Activated naive CD4-positive, alpha-beta T cell treated with anti-CD3 and anti-CD28 coated beads for 36 hours (primary cell): ENCODE results near the gene DNAJB11. TPM values are rescaled to one million over a fixed set of nuclear protein-coding genes. Genes with fewer than 3 reads are reported as not detected.
"Not testable (repeated sequence)": the region's sequence is repeated elsewhere in the genome, so short reads cannot be mapped to it uniquely, and the experiment has no call there.

Experiments used
- CTCF ChIA-PET: fragments of 350-600 bp; sonication (Branson Sonifier 250); formaldehyde crosslinking; loops from one replicate; lab custom pipeline; 2021; ENCODE audit warnings: antibody characterized with exemption; lab: Charles Lee
- DNase-seq: peaks from one replicate; pipeline ENCODE4 v3.0.0-alpha.2; 2020
- H3K27ac Mint-ChIP-seq: one replicate; pipeline ENCODE4 v1.8.0; 2021; ENCODE audit warnings: mild to moderate bottlenecking, mixed read lengths
- H3K27me3 Mint-ChIP-seq: one replicate; pipeline ENCODE4 v1.8.0; 2021; ENCODE audit warnings: low read depth, mixed read lengths
- H3K36me3 Mint-ChIP-seq: one replicate; pipeline ENCODE4 v1.8.0; 2021; ENCODE audit warnings: low read depth, mixed read lengths
- H3K4me1 Mint-ChIP-seq: one replicate; pipeline ENCODE4 v1.8.0; 2021; ENCODE audit warnings: low read depth, mixed read lengths
- H3K4me3 Mint-ChIP-seq: one replicate; pipeline ENCODE4 v1.8.0; 2021; ENCODE audit warnings: mild to moderate bottlenecking, moderate library complexity, mixed read lengths
- H3K9me3 Mint-ChIP-seq: one replicate; pipeline ENCODE4 v1.8.0; 2021; ENCODE audit warnings: mixed read lengths
- intact Hi-C: fragments of 100-400 bp; cut with micrococcal nuclease; formaldehyde crosslinking; loops from one replicate; pipeline ENCODE4 v1.15.1; 2023
- total RNA-seq, 2 experiments: library from RNA; stranded (reverse); gene quantifications; one replicate each; pipeline ENCODE4 v1.2.3, GENCODE V29; 2021

DNAJB11 gene
- 10 to 100 TPM; 30.0 to 30.5 TPM for total RNA-seq

DNA sequence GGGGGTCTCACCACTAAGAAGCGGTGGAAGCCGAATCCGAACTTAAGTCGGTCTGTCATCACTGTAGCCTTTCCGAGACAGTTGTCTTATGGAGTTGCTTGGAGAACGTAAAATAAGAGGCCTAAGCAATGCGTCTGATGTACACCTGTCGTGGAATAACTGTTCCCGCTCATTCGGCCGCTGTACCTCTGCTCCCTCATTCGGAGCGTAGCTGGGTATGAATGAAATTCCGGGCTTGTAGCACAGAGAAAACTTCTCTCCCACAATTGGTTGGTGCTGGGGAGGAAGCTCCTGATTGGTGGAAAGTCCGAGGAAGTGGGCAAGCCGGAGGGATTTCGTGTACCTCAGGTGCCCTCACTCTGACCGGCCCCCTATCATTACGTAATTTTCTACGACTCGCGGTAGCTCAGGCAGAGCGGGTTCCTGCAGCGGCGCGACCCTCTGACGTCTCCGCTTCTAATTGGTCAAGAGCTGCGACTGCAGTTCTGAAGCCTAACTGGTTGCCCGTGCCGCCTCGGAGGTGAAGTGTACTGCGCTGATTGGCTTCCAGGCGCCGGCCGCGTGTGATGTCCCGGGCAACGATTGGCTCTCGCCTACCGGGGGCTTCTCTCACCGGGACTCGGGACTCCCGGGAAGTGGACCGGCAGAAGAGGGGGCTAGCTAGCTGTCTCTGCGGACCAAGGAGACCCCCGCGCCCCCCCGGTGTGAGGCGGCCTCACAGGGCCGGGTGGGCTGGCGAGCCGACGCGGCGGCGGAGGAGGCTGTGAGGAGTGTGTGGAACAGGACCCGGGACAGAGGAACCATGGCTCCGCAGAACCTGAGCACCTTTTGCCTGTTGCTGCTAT, at the start of gene DNAJB11:
Gene DNAJB11 (plus strand): TSS at position 625 of the 845 bp plus-strand sequence. CDS start 178 bp downstream, at position 803.
- H3K27me3 Mint-ChIP-seq, result no peaks in the 10 kb centered on the region
- no peaks in the 10 kb centered on the region for H3K9me3 Mint-ChIP-seq
- H3K4me3 Mint-ChIP-seq, result peak within 1 kb of the TSS; percentile 95
- peak; percentile 100 for DNase-seq
- CTCF ChIA-PET, result interaction anchor here (1.0 to 2.3 kb wide), 6 partner anchors 21 to 627 kb away, joined by 3 to 12 read pairs (median 6); no protein-coding TSS in a partner anchor
- peaks cover 11% of the 10 kb centered on the region for H3K36me3 Mint-ChIP-seq
- H3K4me1 Mint-ChIP-seq, result peaks cover 53% of the 10 kb centered on the region
- peak within 1 kb of the TSS; percentile 85 for H3K27ac Mint-ChIP-seq
- intact Hi-C loops, result loop anchor here (1.0 to 10.0 kb wide), 11 partner anchors 20 to 986 kb away; partner anchors contain the start of genes EIF4A2, ETV5, RFC4 and SENP2

DNA sequence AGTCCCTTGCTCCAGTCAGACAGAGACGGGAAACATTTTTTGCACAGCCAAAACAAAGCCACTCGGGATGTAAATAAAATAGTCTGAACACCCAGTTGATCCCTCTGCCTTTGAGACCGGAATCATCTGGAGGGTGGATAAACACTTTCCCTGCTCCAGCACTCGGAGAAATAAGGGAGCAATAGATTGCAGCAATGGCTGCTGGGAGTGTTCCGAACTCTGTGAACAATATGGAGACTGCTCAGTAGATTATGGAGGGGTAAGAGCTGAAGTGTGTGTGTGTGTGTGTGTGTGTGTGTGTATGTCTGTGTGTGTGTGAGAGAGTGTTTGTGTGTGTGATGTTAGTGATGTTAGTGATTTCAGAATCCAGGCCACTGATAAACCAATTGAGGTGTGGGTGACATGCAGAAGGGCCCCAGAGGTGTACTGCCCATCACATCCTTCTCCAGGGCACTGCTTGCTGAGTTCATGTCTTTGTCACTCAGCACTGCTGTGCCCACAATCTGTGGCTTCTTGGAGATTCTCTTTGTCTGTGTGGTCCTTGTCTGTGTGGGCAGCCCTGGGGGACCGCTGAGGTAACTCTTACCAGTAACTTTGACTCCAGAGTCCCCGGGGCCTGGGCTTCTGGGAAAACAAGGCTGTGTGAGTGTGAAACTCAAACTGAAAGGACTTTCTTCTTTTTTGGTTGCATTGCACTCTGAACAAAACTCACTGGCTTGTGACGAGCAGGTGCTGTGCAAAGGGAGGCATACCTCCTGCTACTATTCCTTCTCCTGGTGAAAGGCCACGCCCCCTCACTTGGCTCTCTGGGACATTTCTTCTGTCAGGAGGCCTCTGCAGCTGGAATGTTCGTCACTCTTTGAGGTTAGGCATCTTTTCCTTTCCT, 49.3 kb upstream of the DNAJB11 start:
- intact Hi-C loops, result no loop called here
- DNase-seq, result peak; percentile 79
- Mint-ChIP-seq H3K4me1 (peaks cover 59% of the 10 kb centered on the region), H3K36me3 (peaks cover 4% of the 10 kb centered on the region), H3K4me3 (peak overlapping the region; percentile 35), H3K27ac (peak overlapping the region; percentile 74), H3K9me3 (peaks cover 3% of the 10 kb centered on the region), H3K27me3 (no peaks in the 10 kb centered on the region)
- CTCF ChIA-PET, result interaction anchor here (0.5 kb wide), 1 partner anchor 19 kb away, joined by 5 read pairs; no protein-coding TSS in a partner anchor

DNA sequence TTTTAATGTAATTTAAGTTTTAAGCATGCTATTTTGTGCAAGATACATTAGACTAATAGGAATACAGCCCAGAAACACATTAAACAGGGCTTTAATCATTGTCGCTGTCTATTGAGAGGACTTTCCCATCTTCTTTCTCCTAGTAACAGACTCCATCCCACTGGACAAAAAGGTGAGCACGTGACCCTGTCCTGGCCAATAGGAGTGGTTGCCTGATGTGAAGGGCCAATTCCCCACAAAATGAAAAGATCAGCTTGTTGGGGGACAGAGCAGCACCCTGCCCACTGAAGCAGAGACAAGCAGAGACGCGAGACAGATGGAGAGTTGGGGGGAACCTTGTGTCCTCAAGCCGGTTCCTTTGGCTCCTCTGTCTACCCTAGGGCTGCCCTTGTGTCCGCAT, 47.5 kb upstream of the DNAJB11 start:
- CTCF ChIA-PET, result interaction anchor here (1.4 kb wide), 1 partner anchor 13 kb away, joined by 3 read pairs; no protein-coding TSS in a partner anchor
- Mint-ChIP-seq H3K27ac (no peak overlapping the region), H3K4me1 (peaks cover 51% of the 10 kb centered on the region), H3K9me3 (no peaks in the 10 kb centered on the region), H3K4me3 (no peak overlapping the region), H3K36me3 (no peaks in the 10 kb centered on the region), H3K27me3 (no peaks in the 10 kb centered on the region)
- intact Hi-C loops, result no loop called here
- no peak for DNase-seq

DNA sequence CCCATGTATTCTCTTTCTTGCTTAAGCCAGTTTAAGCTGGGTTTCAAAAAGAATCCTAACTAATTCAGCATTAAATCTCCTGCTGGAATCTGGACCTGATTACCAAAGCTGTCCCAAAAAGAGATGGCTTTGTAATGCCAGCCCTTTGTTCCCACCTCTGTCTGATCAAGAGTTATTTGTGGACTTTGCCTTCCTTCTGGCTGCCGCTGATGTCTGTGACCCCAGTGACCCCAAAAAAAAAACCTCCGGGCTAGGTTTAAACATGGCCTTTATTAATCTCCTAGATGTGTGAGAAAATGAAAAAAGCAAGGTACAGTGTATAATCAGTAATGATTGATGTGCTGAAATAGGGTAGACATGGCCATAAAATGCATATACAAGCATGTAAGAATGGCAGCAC, 47.1 kb upstream of the DNAJB11 start:
- no peaks in the 10 kb centered on the region for H3K27me3 Mint-ChIP-seq
- H3K4me1 Mint-ChIP-seq, result peaks cover 47% of the 10 kb centered on the region
- DNase-seq, result no peak
- no peak overlapping the region for H3K27ac Mint-ChIP-seq
- no peaks in the 10 kb centered on the region for H3K36me3 Mint-ChIP-seq
- CTCF ChIA-PET, result interaction anchor here (1.4 kb wide), 1 partner anchor 12 kb away, joined by 3 read pairs; no protein-coding TSS in a partner anchor
- H3K4me3 Mint-ChIP-seq, result no peak overlapping the region
- intact Hi-C loops, result no loop called here
- H3K9me3 Mint-ChIP-seq, result no peaks in the 10 kb centered on the region

DNA sequence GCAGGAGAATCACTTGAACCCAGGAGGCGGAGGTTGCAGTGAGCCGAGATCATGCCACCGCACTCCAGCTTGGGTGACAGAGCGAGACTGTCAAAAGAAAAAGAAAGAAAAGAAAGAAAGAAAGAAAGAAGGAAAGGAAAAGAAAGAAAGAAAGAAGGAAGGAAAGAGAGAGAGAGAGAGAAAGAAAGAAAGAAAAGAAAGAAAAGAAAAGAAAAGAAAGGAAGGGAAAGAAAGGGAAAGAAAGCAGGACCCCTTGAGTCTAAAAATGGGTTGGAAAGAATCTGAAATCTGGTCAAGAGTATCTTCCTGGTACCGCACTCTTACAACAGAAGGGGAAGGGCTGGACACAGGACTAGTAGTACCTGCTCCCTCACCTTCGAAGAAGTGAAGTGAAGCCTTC, 45.9 kb upstream of the DNAJB11 start:
- Mint-ChIP-seq H3K27me3 (no peaks in the 10 kb centered on the region), H3K9me3 (no peaks in the 10 kb centered on the region), H3K4me1 (peaks cover 47% of the 10 kb centered on the region), H3K36me3 (no peaks in the 10 kb centered on the region), H3K27ac (no peak overlapping the region), H3K4me3 (no peak overlapping the region)
- CTCF ChIA-PET, result interaction anchor here (0.6 kb wide), 1 partner anchor 16 kb away, joined by 3 read pairs; no protein-coding TSS in a partner anchor
- no peak for DNase-seq
- intact Hi-C loops, result no loop called here

DNA sequence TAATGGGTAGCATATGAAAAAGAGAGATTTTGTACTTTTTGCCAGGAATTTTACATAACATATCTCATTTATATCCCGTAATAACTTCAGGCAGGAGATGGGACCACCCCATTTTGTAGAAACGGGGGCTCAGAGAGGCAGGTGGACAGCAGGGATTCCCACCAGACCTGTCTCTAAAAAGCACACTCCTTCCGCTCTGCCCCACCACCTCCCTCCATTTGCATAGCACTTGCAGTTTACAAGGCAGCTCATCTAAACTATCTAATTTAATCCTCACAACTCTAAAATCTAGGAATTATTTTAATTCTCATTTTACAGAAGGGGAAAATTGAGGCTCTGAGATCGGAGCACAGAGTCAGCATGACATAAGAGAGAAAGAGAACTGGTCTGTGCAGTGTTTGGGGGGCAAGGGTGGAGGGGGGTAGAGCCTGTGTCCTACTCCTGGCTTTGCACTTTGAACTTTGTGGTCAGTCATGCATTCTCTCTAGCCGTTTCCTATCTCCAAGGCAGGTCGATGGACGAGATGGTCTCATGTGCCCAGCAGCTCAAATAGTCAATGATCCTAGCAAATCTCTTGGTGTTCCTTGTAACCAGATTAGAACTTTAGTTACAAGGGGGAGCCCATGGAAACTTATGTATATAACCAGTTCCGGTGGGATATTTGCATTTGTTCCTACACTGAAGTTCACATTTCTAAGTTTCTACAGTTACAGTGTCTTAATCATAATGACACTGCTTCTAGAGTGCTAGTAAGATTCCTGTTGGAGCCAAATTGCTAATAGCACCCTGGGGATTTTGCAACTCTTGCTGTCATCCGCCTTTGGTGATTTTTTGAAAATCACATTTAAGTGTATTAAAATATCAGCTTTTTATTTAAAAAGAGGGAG, 44.9 kb upstream of the DNAJB11 start:
- H3K36me3 Mint-ChIP-seq, result no peaks in the 10 kb centered on the region
- H3K4me3 Mint-ChIP-seq, result no peak overlapping the region
- no peak overlapping the region for H3K27ac Mint-ChIP-seq
- DNase-seq, result no peak
- H3K4me1 Mint-ChIP-seq, result peaks cover 45% of the 10 kb centered on the region
- CTCF ChIA-PET, result interaction anchor here (0.7 to 1.3 kb wide), 3 partner anchors 8 to 583 kb away, joined by 3 read pairs; no protein-coding TSS in a partner anchor
- H3K27me3 Mint-ChIP-seq, result no peaks in the 10 kb centered on the region
- intact Hi-C loops, result no loop called here
- no peaks in the 10 kb centered on the region for H3K9me3 Mint-ChIP-seq

DNA sequence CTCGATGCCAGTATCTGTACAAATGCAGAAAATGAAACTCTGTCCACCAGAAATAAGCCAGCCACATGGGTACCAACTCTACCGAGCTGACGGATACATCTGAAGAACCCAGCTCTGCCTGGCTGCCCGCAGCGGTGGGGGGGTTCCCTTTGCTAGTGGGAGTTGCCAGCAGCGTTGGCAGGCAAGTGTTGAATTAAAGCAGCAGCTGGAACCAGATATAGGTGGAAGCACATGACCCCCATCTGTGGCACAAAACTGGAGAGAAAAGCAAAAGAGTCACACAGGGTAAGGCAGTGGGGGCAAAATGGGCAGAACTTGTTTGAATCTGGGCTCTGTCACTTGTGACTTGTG, 44.3 kb upstream of the DNAJB11 start:
- Mint-ChIP-seq H3K4me1 (peaks cover 45% of the 10 kb centered on the region), H3K27me3 (no peaks in the 10 kb centered on the region)
- intact Hi-C loops, result no loop called here

DNA sequence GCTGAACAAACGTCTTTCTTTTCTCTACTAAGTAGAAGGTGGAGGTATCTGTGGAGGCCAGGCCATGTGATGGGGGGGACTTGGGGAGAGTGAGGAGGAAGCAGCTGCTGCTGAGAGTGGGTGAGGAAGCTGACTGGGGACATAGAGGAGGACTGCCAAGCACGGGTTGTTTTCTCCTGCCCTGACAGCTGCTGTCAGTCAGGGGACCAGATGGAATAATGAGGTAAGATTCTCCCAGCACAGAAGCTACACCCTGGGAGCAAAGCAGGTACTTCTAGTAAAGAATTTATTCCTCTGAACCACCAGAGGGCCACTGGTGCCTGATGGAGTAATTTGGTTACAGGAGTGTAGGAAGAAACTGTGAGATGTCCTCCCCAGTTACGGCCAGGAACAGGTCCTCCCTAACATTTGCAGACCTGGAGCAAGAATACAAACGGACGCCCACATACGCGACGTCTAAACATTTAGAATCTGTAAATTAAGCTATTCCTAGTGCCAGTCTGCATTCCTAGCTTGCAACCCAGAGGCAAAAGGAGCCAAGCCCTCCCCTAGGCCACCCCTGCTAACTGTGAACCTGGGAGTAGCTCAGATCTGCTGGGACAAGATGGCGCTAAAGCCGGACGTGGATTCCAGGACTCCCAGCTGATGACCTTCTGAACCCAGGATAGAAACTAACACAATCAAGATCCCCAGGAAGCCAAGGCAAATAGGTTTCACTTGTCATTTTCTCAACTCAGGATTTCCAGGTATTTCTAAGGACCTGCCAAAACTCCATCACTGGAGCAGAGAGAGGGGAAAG, 41.1 kb upstream of the DNAJB11 start:
- Mint-ChIP-seq H3K27me3 (no peaks in the 10 kb centered on the region), H3K4me3 (no peak overlapping the region), H3K27ac (peak overlapping the region; percentile 6), H3K4me1 (peaks cover 62% of the 10 kb centered on the region), H3K9me3 (peaks cover 4% of the 10 kb centered on the region), H3K36me3 (peaks cover 4% of the 10 kb centered on the region)
- intact Hi-C loops, result loop anchor here (1.0 kb wide), 1 partner anchor 10 kb away; no protein-coding TSS in a partner anchor
- CTCF ChIA-PET, result interaction anchor here (0.8 to 2.9 kb wide), 4 partner anchors 10 to 88 kb away, joined by 3 to 25 read pairs (median 10); no protein-coding TSS in a partner anchor
- DNase-seq, result no peak

More for the DNA sequence above, 44.3 kb upstream of the DNAJB11 start:
- no peaks in the 10 kb centered on the region for H3K9me3 Mint-ChIP-seq
- no peak for DNase-seq
- CTCF ChIA-PET, result interaction anchor here (0.7 to 1.3 kb wide), 4 partner anchors 9 to 583 kb away, joined by 3 to 4 read pairs (median 3); no protein-coding TSS in a partner anchor
- H3K36me3 Mint-ChIP-seq, result no peaks in the 10 kb centered on the region
- no peak overlapping the region for H3K4me3 Mint-ChIP-seq
- H3K27ac Mint-ChIP-seq, result no peak overlapping the region

DNA sequence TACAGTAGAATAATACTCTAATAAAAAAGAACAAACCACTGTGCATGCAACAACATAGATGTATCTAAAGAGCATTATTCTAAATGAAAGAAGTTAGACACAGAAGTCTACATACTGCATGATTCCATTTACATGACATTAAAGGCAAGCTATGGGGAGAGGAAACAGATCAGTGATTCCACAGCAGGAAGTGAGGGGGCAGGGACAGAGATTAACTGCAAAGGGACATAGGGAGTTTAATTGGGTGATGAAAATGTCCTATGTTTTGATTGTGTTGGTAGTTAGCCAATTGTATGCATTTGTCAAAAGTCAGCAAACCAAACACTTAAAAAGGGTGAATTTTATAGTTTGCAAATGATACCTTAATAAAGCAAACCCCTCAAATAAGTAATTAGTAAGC, 40.1 kb upstream of the DNAJB11 start:
- intact Hi-C loops, result loop anchor here (5.0 kb wide), 1 partner anchor 53 kb away; no protein-coding TSS in a partner anchor
- H3K36me3 Mint-ChIP-seq, result peaks cover 4% of the 10 kb centered on the region
- H3K27ac Mint-ChIP-seq, result no peak overlapping the region
- peaks cover 4% of the 10 kb centered on the region for H3K9me3 Mint-ChIP-seq
- CTCF ChIA-PET, result interaction anchor here (2.9 kb wide), 1 partner anchor 9 kb away, joined by 25 read pairs; no protein-coding TSS in a partner anchor
- no peak overlapping the region for H3K4me3 Mint-ChIP-seq
- H3K4me1 Mint-ChIP-seq, result peaks cover 72% of the 10 kb centered on the region
- DNase-seq, result peak; percentile 36
- no peaks in the 10 kb centered on the region for H3K27me3 Mint-ChIP-seq

DNA sequence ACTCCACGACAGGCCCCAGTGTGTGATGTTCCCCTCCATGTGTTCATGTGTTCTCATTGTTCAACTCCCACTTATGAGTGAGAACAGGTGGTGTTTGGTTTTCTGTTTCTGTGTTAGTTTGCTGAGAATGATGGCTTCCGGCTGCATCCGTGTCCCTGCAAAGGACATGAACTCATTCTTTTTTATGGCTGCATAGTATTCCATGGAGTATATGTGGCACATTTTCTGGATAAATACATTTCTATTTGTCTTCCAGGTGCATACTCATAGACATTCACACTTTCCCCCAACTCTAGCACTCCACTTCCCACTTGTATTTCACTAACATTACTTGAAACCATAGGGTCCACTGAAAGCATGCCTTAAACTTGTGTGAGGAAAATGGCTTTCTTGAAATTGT, 38.8 kb upstream of the DNAJB11 start:
- intact Hi-C loops, result loop anchor here (5.0 kb wide), 1 partner anchor 54 kb away; no protein-coding TSS in a partner anchor
- CTCF ChIA-PET, DNase-seq, H3K4me3 Mint-ChIP-seq, H3K27me3 Mint-ChIP-seq, H3K27ac Mint-ChIP-seq, H3K36me3 Mint-ChIP-seq, H3K9me3 Mint-ChIP-seq: not testable (repeated sequence)
- peaks cover 80% of the 10 kb centered on the region for H3K4me1 Mint-ChIP-seq
